Umbilical cord (tissue), 2 donors: ENCODE measurements around the gene TRIM45. TPM values are rescaled to one million over a fixed set of nuclear protein-coding genes. Genes with fewer than 3 reads are reported as not detected.
"Not testable (repeated sequence)": the region's sequence is repeated elsewhere in the genome, so short reads cannot be mapped to it uniquely, and the experiment has no call there.

ENCODE experiments used
- DNase-seq: peaks from one replicate; pipeline ENCODE4 v3.0.0-alpha.2; 2015; ENCODE audit warnings: low spot score
- total RNA-seq: library from RNA; depleted of rRNA; stranded (reverse); fragments of >200 nt; gene quantifications from one replicate; pipeline ENCODE4 v1.2.3, GENCODE V29; 2014; ENCODE audit warnings: low replicate concordance; ENCODE audit not compliant: insufficient read depth

The TRIM45 gene
- total RNA-seq = 12.0 TPM

- DNase-seq = peak; percentile 99
Measured at GRCh38 chr1:117121589-117122329, at the start of gene TRIM45. Gene TRIM45, minus strand, starts transcription at chr1:117121749. Its CDS starts 548 bp downstream, at chr1:117121201.

- no peak for DNase-seq
Measured at GRCh38 chr1:117169871-117170596, 48.5 kb upstream of the TRIM45 start.

- DNase-seq = no peak
Measured at GRCh38 chr1:117167402-117167801, 45.9 kb upstream of the TRIM45 start.

GRCh38 chr1:117166076-117166475 is 44.5 kb upstream of the TRIM45 start:
- DNase-seq = no peak

GRCh38 chr1:117164209-117164608 is 42.7 kb upstream of the TRIM45 start:
- DNase-seq = no peak

- DNase-seq = no peak
Measured at GRCh38 chr1:117162816-117163215, 41.3 kb upstream of the TRIM45 start.

- DNase-seq = no peak
Measured at GRCh38 chr1:117161887-117162286, 40.3 kb upstream of the TRIM45 start.

GRCh38 chr1:117151305-117151704 is 29.8 kb upstream of the TRIM45 start:
- DNase-seq = not testable (repeated sequence)

GRCh38 chr1:117150316-117150715 is 28.8 kb upstream of the TRIM45 start:
- no peak for DNase-seq

- DNase-seq = no peak
Measured at GRCh38 chr1:117147856-117148588, 26.5 kb upstream of the TRIM45 start.

GRCh38 chr1:117147341-117147831 is 25.8 kb upstream of the TRIM45 start:
- DNase-seq = no peak

GRCh38 chr1:117146575-117147340 is 25.2 kb upstream of the TRIM45 start:
- peak; percentile 23 for DNase-seq

GRCh38 chr1:117146072-117146471 is 24.5 kb upstream of the TRIM45 start:
- DNase-seq = no peak

- no peak for DNase-seq
Measured at GRCh38 chr1:117143871-117144270, 22.3 kb upstream of the TRIM45 start.

- no peak for DNase-seq
Measured at GRCh38 chr1:117143172-117143571, 21.6 kb upstream of the TRIM45 start.

- DNase-seq = no peak
Measured at GRCh38 chr1:117142200-117142599, 20.7 kb upstream of the TRIM45 start.

- no peak for DNase-seq
Measured at GRCh38 chr1:117138561-117138960, 17.0 kb upstream of the TRIM45 start.

- DNase-seq = no peak
Measured at GRCh38 chr1:117138106-117138505, 16.6 kb upstream of the TRIM45 start.

GRCh38 chr1:117137281-117137855 is 15.8 kb upstream of the TRIM45 start:
- no peak for DNase-seq

- no peak for DNase-seq
Measured at GRCh38 chr1:117136749-117137148, 15.2 kb upstream of the TRIM45 start.

- no peak for DNase-seq
Measured at GRCh38 chr1:117135329-117135728, 13.8 kb upstream of the TRIM45 start.
